Activated CD4-positive, alpha-beta T cell treated with anti-CD3 and anti-CD28 coated beads, Interleukin-2, amount 50 U/mL, for 1 hour (primary cell): ENCODE measurements around the gene KIFC1.

ENCODE experiments used
- DNase-seq: peaks from one replicate; pipeline ENCODE4 v3.0.0-alpha.2; 2020

Gene KIFC1

DNA sequence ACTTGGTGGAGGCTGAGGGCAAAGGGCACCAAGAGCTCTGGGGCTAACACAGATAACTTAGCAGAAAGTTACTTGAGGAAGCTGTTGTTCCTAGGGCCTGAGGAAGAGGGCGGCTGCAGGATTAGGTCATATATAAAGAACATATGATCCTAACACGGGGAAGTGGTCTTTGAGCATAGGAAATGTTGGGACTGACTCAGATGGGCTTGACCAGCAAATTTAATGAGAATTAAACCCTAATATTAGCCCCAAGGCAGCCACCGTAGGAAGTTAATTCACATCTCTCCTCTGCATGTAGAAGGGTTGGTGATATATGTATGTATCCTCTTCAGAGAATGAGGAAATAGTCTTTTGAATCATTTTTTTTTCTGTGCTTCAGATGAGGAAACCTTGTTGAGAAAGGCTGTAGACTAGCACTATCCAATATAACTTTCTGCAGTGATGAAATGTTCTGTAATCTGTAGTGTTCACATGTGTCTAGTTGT lies 53.5 kb downstream of the KIFC1 start:
- DNase-seq = no peak

- no peak for DNase-seq
These were observed 54.7 kb downstream of the KIFC1 start for GRCh38 chr6:33446356-33446755.

- DNase-seq = no peak
These were observed 58.8 kb downstream of the KIFC1 start for GRCh38 chr6:33450434-33450833.

GRCh38 chr6:33451606-33452005 lies 60.0 kb downstream of the KIFC1 start:
- no peak for DNase-seq

- no peak for DNase-seq
These were observed 60.9 kb downstream of the KIFC1 start for GRCh38 chr6:33452496-33452895.

DNA sequence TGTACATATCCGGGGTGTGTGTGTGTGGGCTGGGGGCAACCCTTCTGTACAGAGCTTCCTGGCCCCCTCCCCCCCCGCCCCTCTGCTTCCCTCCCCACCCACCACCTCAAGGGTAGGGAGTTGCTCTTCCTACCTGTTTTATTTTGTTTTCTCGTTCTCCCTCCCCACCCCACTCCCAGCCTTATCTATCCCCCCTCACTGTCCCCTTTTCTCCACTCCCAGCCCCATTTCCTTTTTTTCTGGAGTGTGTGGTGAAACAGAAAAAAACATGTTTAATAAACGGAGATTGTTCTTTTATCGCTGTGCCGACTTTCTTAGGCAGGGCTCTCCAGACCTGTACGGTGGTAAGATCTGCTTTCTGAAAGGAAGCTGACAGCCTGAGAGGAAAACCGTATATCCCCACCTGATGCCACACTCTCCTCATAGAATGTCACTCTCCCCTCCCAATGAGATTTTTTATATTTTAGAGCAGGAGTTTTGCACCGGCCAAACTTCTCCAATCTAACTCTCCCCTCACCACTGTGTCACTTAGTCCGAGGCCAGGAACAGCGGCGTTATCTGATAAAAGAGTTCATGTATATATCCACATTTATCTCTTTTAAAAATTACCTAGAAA lies 61.9 kb downstream of the KIFC1 start:
- DNase-seq = no peak

DNA sequence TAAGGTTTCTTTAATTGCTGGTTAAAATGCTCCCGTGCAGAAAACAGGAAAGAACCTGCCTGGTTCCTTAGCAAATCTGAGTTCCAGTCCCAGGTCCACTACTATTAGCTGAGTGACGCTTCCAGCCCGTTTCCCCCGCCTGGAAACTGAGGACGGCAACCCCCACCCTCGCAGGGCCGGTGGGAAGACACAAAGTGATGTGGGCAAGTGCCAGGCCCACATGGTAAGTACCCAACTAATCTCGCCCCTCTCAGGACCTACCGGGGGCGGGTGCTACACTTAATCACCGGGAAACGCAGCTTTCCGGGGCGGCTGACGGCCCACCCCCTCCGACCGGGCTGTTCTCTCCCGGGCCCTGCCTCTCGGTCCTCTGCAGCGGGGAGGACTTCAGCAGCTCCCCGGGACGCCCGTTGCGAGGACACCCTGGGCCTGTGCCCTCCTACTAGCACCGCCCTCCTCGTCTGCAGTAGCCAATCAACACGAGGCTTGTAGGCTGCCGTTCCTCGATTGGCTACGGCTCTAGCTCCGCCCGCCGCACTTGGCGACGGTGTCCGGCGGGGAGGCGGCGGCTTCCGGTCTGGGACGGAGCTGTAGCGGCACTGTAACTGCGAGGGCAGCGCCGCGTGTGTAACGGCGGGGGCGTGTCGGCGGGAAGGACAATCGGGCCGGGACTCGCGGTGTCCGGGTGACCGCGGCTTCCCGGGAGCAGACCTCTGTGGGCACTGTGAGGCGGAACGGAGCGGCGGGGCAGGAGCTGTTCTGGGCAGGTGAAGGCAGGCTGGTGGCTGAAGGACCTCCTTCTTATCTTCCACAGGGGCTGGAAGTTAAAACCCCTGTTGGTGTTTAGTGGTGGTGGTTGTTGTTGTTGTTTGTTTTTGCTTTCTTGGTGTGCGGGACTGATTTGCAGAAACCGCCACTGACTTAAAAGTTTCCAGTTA lies 62.7 kb downstream of the KIFC1 start, which contains the start of gene ZBTB9:
Gene ZBTB9 (plus strand): TSS at position 568 of the 938 bp plus-strand sequence. CDS start 525 bp downstream, outside the sequence.
- DNase-seq = peak; percentile 91

GRCh38 chr6:33455051-33455450 lies 63.4 kb downstream of the KIFC1 start:
- no peak for DNase-seq

DNA sequence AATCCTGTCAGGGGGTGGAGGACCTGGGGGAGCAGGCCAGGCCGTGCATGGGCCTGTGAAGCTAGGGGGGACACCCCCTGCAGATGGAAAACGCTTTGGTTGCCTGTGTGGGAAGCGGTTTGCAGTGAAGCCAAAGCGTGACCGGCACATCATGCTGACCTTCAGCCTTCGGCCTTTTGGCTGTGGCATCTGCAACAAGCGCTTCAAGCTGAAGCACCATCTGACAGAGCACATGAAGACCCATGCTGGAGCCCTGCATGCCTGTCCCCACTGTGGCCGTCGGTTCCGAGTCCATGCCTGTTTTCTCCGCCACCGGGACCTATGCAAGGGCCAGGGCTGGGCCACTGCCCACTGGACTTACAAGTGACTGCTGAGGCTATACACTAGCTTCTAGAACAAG lies 64.5 kb downstream of the KIFC1 start:
- DNase-seq = no peak

DNA sequence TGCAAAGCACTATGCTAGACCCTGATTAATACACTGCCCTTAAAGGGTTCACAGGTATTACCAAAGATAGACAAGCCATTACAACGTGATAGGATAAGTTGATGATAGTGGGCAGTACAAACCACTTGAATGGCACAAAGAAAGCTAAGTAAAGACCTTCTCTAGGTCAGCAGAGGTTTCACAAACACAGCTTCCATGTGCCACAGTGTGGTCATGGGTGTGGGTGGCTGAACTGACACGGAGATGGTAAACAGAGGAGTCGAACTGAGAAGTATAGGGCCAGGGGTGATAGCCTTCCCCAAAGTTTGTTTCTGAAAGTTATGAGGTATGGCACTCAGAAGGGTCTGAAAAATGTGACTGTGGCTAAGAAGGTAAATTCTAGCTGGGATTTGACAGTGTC lies 67.1 kb downstream of the KIFC1 start:
- no peak for DNase-seq

GRCh38 chr6:33459226-33459625 lies 67.6 kb downstream of the KIFC1 start:
- no peak for DNase-seq
